ENCODE results near the gene TAF4.

The TAF4 gene

DNA sequence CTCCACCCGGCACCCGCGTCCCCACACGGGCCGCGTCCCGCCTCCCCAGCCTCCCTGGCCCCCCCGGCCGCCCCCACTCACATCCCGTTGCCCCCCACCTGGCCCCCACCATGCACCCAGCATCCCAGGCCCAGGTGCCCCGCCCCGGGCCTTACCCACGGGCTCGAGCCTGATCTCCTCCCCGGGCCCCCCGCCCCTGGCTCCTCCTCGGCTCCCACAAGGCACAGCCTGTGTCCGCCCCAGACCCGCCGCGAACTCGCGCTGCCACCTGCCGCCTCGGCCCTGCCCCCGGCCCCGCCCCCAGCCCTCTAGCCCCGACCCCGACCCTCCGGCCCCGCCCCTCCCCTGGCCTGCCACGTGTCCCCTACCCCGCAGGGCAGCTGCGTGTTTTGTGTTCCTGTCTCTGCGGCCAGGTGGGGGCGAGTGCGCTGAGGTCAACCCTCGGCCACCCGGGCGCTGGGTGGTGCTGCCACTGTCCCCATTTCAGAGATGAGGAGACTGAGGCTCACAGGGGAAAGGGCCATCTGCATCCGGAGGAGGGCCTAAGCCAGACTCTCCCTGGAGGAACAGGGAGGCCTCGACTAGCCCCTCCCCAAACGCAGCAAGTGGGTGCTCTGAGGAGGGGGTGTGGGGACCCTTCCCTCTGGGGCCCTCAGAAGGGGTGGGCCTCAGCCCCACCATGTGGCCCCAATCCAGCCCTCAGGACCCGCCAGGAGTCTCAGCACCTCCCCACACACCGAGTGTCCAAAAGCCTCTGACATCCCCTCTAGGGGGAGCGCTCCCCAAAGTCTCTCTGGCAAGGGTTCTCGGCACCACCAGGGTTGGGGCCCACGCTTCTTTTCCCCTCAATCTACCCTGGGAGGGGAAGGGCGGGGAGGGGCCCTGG is 99.8 kb downstream of the TAF4 start:
- no peak for DNase-seq

DNA sequence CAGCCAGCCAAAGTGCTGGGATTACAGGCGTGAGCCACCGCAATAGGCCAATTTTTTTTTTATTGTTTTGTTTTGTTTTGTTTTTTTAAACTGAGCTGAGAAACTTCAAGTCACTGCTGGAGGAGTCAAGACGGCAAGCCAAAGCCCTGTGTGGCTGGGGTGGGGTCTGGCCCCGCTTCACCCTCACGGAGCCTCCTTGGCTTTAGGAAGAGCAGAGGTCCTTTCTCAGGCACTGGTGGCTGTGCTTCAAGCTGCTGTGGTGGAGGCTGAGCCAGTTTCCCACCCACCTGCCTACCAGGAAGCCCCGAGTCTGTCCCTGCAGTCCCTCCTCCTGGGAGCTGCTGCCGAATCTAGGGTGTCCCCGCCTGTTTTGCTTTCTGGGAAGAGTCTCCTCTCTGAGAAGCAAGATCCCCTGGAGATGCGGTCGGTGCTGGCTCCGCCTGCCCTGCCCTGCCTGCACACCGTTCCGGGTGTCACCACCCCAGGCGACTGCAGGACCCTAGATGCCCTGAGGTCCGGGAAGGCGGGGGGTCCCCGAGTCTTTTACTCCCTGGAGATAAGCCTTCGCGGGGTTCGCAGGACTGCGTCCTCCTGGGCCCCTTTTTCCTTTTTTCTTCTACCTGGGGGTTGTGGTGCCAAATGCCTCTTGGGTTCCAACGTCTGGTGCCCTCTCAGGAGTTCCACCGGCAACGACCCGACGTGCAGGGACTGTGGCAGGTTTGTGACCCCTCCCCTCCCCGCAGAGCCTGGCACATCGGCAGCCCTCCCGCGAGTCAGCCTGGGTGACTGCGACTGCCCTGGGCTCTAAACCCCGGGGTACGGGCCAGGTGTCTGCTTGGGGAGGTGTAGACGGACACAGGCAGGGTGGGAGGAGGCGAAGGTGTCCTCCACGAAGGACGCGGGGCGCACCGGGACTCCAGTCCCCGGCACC is 100.7 kb downstream of the TAF4 start:
- no peak for DNase-seq

DNA sequence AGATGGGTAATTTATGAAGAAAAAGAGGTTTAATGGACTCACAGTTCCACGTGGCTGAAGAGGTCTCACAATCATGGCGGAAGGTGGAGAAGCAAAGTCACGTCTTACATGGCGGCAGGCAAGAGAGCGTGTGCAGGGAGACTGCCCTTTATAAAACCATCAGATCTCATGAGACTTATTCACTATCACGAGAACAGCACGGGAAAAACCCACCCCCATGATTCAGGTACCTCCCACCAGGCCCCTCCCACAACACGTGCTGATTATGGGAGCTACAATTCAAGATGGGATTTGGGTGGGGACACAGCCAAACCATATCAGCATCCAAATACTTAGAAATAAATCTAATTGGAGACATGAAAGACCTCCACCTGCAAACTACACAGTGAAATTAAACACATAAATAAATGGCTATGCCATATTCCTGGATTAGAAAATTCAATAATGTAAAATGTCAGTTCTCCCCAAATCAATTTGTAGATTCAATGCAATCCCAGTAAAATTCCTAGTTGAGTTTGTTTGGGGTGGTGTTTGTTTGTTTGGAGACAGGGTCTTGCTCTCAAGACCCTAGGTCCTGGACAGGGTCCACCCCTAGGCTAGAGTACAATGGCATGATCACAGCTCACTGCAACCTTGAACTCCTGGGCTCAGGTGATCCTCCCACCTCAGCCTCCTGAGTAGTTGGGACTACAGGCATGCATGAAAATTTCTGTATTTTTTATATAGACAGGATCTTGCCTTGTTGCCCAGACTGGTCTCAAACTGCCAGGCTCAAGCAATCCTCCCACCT is 101.6 kb downstream of the TAF4 start:
- DNase-seq = no peak

DNA sequence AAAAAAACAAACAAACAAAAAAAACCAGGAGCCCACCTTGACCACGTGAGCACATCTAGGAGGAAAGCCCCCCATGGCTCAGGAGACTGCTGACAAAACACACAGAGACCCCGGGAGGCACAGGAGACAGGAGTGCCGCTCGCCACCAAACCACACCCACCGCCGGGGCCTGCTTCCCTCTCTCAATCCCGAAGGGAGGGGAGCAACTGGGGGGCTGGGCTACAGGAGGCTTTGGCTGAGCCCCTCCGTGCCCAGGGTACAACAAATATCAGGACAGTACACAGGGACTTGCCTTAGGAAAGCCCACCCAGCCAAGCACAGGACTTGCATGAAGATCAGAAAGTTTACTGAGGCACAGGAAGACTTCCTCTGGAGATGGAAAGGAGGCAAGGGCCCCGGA is 102.5 kb downstream of the TAF4 start:
- no peak for DNase-seq

DNA sequence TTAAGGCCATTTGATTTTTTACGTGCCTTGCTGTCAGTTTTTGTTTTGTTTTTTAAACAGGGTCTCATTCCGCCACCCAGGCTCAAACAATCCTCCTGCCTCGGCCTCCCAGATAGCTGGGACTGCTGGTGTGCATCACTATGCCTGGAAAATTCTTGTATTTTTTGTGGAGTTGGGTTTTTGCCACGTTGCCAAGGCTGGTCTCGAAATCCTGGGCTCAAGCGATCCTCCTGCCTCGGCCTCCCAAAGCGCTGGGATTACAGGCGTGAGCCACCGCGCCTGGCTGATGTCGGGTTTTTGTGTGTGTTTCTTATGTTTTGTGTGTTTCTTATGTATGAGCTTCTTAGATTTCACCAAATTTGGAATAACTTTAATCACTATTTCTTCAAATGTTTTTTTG is 104.8 kb downstream of the TAF4 start:
- DNase-seq = no peak

DNA sequence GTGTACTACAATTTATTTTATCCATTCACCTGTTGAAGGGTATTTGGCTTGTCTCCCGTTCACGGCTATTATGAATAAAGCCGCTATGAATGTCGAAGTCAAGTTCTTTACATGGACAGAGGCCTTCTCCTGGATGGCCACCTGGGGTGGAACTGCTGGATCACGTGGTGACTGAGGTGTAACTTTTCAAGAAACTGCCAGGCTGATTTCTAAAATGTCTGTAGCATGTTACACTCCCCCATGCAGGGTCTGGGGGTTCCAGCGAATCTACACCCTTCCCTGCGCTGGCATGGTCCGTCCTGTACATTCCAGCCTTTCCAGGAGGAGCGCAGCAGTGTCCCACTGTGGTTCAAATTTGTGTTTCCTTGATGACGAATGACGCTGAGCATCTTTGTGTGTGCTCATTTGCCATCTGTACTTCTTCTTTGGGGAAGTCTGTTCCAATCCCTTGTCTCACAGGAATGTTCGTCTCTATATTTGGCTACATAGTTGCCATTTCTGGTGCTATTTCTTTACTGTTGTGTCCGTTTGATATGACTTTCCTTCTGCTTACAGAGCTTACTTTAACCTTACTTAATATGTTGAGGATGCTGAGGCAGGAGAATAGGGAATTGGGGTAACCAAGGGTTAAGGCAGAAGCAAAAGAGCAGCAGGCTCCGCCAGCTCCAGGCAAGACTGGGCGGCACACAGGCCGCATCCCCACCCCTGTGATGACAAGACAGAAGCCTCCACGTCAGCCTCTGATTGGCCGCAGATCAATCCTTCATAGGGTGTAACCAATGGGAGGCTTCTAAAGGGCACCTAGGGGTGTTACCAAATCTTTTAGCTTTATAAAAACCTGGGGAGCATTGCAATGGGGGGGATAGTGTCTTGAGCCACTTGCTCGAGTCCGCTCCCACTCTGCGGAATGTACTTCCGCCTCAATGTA is 106.6 kb downstream of the TAF4 start:
- peak in 1 of 51 donors; percentile 55 for DNase-seq

DNA sequence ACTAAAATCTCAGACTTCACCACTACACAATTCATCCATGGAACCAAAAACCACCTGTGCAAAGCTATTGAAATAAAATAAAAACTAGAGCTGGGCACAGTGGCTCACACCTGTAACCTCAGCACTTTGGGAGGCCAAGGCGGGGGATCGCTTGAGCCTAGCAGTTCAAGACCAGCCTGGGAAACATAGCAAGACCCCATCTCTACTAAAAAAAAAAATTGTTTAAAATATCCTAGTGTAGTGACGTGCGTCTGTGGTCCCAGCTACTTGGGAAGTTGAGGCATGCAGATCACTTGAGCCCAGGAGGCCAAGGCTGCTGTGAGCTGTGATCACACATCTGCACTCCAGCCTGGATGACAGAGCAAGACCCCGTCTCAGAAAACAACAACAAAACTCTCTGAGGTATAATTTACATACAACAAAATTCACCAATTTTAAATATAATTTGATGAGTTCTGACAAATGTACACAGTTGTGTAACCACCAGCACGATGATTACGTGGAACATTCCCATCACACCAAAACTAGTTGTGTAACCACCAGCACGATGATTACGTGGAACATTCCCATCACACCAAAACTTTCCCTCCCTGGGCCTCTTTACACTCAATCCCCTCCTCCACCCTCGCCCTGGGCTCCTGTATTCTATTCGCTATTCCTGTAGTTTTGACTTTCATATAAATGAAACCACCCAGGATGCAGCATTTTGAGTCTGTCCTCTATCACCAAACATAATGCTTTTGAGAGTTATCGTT is 107.5 kb downstream of the TAF4 start:
- no peak for DNase-seq

DNA sequence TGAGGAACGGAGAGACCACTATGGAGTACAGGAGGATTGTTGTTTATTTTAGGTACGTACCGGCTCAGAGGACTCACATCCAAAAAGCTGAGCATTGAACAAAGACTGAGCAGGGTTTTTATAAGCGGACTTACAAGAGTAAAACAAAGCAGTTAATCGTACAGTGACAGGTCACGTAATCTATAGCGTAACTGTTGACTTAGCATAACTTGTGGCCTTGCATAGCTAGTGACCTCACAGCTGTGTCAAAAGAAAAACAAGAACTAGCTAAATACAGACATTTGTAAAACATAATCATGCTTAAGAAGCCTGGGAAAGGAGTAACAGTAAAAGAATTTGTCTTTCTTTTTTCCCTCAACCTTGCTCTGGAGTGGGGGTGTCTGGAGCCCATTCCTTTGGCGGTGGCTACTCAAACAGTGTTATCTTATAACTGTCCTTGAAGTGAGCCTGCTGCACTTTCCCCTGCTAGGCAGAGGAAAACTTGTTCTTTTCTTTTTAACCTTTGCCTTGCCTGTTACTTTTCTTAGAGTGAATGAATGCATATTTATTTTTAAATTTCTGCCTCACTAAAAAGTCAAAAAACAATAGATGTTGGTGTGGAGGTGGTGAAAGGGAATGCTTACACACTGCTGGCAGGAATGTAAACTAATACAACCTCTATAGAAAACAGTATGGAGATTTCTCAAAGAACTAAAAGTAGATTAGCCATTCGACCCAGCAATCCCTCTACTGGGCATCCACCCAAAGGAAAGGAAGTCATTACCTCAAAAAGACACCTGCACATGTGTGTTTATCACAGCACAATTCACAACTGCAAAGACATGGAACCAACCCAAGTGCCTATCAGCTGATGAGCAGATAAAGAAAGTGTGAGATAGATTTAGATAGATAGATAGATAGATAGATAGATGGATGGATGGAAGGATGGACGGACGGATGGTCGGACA is 109.0 kb downstream of the TAF4 start:
- no peak for DNase-seq

DNA sequence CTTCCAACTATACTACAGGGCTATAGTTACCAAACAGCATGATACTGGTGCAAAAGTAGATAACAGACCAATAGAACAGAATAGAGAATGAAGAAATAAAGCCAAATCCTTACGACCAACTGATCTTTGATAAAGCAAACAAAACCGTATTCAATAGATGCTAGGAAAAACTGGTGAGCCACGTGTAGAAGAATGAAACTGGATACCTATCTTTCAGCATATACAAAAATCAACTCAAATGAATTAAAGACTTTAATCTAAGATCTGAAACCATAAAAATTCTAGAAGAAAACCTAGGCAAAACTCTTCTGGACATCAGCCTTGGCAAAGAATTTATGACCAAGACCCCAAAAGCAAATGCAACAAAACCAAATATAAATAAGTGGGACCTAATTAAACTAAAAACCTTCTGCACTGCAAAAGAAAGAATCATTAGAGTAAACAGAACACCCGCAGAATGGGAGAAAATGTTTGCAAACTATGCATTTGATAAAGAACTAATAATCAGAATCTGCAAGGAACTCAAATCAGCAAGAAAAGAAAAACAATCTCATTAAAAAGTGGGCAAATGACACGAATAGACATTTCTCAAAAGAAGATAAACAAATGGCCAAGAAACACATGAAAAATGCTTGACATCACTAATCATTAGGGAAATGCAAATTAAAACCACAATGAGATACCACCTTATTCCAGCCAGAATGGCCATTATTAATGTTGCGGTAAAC is 109.8 kb downstream of the TAF4 start:
- no peak for DNase-seq

DNA sequence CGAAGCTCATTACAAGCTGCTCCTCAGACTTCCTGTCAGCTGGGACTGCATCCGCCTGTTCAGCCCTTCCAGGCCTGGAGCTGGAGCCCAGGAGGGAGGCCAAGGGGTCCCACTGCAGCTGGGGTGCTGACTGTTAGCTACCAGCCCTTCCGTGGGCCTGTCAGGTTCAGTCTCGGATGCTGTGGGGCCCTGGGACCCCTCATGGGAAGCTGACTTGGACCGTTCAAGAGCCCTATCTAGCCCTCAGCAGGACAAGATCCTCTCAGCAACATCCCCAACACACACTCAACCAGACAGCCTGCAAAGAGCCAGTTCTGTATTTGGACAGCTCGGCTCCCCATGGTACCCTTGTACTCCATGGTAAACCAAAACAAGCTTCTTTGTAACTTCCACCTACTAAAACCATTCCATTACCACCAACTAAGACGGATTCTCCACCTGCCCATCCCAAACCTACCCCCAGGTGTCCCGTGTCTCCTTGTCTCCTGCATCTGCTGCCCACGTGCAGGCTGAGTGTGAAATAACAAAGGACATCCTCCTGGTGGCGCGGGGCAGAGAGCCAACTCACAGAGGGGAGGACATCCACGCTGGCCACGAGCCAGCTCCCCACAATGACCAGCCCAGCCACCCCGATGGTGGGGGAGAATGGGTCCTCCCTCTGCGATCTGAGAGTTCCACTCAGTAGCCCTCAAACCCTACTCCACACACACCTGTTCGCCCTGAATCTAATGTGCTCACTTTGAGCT is 111.2 kb downstream of the TAF4 start:
- DNase-seq = no peak

DNA sequence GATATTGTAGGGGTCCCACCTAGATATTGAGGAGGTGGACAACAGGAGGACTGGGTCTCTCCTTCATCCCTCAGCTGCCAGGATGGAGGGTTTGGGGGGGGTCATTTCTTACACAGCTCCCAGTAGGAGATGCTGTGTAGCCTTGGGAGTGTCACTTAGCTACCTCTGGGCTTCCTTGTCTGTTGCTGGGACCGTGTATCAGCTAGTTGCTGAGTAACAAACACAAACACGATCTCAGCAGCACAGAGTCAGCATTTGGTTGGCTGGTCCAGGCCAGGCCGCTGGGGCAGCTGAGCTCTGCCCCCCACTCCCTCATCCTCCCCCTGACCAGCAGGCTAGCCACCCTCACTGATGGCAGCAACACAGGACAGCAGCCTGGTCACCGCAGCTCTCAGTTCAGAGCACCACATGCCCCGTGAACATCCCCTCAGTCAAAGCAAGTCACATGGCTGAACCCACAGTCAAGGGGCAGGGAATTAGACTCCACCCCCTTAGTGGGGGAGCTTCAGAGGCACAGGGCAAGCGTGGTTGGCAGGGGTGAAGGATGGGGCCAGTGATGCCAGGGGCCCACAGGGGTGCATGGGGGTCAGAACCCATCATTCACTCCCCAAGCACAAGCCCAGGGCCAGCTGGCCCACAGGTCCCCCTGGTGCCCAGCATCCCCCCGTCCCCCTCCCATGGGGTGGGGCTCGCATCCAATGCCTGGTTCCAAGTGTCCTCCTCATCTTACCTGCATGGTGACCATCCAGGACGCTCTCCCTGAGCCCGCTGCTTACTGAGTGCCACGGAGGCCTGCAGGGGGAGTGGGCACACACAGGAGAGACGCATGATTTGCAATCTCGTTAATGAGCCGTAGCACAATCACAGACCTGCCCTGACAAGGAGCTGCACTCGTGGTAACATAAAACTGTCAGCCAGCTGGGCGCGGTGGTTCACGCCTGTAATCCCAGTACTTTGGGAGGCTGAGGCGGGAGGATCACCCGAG is 112.4 kb downstream of the TAF4 start:
- no peak for DNase-seq

DNA sequence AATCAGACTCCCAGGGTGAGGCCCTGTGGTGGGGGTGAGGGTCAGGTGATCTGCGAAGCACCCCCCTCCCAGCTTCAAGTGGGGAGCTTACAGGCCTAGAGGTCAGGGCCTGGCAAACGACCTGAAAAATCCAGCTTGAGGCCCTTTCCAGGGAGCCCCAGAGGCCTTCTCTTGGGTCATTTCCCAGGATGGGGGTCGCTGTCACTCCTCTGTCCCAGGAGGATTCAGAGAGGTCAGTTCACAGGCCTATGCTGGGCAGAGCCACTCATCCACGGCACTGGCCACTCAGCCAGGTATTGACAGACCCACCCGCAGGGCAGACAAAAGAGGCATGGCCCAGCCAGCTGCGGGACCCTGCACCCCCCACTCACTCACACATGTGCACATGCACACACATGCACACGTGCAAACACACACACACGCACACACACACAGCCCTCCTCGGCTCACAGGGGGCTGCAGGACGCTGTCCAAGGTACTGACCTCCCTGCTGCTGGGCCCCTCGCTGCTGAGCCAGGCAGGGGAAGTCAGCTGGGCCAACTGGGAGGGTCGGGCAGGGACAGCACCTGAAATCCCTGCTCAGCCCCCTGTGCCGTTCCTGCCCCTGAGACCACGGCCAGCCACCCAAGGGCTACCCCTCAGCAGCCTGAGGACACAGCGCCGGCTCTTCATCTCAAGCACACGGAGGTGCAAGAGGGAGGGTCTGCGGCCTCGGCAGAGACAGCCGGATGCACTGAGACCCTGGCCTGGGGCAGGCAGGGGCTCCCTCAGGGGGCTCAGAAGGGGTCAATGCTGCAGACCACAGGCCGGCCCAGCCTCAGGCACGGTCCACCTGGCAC is 113.8 kb downstream of the TAF4 start:
- DNase-seq = no peak

DNA sequence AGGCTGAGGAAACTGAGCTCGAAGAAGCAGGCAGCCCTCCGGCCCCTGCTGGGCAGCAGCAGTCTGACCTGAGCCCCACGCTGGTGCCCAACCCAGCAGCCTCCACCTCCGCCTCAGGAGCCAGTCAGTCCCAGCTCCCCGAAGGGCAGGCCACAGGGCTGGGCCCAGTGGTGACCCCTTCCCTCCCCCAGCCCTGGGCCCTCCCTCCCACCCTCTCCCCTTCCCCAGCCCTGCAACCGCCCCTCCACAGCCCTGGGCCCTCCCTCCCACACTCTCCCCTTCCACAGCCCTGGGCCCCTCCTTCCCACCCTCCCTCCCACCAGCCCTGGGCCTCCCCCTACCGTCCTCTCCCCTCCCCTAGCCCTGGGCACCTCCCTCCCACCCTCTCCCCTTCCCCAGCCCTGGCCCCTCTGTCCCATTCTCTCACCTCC is 115.0 kb downstream of the TAF4 start:
- no peak for DNase-seq

DNA sequence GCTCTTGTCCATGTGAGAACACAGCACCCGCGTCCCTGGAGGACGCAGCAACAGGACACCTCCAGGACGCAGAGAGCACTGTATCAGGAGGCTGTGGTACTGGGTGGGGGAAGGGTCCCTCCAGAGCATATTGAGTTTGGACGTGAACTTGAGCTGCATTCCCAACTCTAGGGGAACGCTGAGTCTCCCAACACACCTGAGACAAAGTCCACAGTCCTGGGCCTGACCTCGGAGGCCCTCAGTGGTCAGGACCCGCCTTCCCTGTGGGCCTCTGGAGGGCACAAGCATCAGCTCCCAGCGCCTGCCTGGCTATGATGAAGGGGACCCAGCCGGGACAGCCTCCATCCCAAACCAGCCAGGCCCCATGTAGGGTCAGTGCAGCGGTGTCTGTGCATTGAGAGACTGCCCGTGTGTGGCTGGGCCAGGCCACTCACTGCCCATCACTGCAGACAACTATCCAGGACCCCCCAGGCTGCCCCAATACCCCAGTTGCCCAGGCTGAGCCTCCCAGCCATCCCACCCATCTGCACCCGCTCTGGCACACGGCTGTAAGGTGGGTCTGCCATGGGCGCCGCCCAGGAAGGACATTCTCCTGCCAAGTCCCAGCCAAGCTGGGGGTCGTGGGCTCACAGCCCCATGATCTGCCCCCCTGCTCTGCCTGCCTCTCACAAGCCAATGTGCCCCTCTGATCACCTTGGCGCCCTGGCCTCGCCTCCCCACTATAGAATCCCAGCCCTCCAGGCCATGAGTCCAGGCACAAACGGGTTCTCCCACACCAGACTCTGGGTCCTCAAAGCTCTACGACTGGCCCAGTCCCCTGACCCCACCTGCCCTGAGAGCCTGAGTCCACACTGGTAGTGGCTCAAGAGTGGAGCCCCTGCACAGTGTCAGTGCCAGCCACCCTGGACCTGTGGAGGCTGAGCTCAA is 115.7 kb downstream of the TAF4 start:
- no peak for DNase-seq
